Stimulated activated CD8-positive, alpha-beta memory T cell treated with anti-CD3 and anti-CD28 coated beads, Interleukin-15, amount 100 ng/mL, for 4 hours (primary cell): Measurements from ENCODE around the gene NHP2.
"Not testable (repeated sequence)": the region's sequence is repeated elsewhere in the genome, so short reads cannot be mapped to it uniquely, and the experiment has no call there.

Experiments
- DNase-seq, 2 donors: peaks; one replicate each; pipeline ENCODE4 v3.0.0-alpha.2; 2020; ENCODE audit warnings: low read depth in 2 of 2

NHP2 gene

DNA sequence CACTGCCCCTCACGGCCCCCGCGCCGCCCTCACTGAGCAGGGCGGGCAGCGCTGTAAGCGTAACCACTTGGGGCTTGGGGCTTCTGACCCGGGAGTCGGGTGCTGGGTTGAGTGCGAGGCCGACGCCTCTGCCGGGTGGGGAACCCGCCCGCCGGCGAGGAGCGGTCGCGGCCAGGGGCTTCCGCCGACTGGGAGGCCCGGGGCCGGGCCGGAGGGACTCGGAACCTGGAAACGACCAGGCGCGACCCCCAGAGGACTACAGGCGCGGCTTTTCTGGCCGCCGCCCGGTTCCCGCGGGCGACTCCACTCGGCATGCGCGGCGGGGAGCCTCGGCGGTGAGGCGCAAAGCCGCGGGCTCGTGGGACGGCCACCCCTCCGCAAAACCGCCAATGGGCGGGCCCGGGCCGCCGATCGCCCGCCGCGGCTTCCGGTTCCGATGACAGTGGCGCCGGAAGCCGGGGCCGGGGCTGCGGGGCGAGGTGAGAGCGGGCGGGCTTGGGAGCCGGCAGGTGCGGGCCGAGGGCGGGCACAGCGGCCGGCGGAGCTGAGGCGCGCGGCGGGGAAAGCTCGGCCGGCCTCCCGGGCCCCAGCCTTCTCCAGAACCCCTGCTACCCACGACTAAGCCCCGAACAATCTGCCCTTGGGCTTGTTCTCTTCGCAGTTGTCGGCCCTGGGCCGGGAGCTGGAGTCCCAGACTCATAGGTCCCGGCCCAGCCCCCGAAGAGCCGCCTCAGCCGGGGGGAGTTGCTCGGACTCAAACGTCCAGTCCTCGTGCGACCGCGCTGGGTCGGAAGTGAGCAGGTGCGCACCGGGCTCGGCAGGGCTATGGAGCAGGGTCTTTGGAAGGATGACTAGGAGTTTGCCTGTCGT is 22.9 kb downstream of the NHP2 start, which contains the start of gene RMND5B:
TSS of gene RMND5B (plus strand) at position 439 of the 870 bp plus-strand sequence. CDS start 7,106 bp downstream, outside the sequence.
- DNase-seq: peak; percentile 50 to 62

DNA sequence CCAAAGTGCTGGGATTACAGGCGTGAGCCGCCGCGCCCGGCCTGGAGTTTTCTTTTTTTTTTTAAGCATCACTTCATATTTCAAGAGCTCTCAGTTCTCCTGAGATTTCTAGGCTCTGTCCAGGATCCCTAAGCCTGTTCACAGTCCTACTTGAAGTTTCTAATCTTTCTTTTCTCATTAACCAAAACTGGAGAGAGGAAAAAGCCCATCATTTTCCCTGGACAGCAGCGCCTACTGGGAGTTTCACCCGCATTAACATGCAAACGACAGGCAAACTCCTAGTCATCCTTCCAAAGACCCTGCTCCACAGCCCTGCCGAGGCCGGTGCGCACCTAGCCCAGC is 23.5 kb downstream of the NHP2 start:
- not testable (repeated sequence) for DNase-seq

DNA sequence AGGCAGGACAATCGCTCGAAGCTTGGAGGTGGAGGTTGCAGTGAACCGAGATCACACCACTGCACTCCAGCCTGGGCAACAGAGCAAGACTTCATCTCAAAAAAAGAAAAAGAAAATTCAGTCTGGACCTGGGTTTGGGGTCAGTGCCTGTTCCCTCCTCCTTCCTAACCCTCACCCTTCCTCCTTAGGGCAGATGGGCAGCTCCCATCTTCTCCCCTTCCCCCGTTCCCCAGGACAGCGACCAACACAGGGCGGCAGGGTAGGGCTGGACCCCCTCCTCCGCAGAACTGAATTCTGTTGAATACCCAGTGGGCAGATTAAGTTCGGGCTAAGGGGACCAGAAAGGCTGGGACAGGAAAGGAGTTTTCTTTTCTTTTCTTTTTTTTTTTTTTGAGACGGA is 24.4 kb downstream of the NHP2 start:
- DNase-seq: no peak

DNA sequence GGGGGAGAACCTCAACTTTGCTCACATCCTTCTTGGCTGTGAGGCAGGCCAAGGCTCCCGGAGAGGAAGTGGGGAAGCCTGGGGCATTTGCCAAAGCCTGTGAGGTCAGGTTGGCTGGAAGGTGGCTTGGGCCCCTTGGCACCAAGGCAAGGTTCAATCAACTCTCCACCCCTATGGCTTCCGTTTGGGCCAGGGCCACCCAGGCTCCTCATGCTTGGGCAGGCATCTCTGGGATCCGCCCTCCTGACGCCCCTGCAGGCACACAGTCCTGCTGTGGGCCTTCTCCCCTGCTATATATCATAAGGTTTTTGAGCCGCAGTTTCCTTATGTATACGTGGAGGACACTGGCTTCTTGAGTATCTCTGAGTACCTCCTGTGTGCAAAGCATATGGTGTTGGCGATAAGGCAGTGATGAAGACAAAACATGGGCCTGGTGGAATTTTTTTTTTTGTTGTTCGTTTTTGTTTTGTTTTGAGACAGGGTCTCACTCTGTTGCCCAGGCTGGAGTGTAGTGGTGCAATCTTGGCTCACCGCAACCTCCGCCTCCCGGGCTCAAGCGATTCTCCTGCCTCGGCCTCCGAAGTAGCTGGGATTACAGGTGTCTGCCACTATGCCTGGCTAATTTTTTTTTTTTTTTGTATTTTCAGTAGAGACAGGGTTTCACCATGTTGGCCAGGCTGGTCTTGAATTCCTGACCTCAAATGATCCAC is 26.2 kb downstream of the NHP2 start:
- not testable (repeated sequence) for DNase-seq

DNA sequence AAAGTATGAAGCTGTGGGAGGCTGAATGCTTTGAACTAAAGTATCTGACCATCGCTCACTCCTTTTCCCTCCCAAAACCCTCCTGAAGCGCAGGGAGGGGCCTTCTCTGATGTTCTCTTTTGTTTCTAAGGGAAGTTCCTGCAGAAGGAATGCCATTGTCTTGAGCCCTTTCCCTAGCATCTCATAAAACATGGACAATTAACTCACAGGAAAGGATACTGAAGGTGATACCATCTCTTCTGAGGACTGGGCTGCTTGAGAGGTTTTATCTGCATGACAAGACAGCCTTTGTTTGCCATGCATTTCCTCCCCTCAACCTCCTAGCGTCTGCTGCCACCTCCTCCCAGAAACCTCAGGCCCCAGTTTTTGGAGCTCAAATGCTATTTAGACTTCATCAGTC is 27.1 kb downstream of the NHP2 start:
- no peak for DNase-seq

DNA sequence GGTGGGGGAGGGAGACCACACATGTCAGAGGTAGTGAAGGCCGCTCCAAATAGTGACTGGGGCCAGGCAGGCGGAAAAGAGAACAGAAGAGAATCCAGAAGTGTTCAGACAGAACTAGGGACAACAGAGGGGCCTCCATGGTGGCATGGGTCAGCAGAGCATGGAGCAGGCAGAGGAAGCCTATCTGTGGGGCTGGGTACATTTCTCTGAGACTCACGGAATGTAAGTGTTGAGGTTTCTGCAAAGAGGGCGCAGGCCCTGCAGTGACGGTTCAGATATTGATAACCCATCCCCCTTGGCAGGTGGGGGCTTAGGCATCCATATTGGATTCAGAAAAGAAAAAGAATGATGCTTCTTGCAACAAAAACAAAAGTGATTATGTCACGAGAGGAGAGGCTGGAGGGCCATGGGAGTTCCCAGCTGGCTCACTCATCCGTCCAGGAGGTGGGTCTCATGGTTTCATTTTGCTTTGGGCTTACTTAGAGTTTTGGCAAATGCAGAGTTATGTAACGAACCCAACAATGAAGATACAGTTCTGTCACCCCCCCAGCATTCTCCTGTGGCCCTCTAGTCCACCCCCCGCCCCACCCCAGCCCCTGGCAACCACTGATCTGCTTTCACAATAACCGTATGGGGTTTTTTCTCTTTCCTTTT is 28.3 kb downstream of the NHP2 start:
- DNase-seq: no peak

DNA sequence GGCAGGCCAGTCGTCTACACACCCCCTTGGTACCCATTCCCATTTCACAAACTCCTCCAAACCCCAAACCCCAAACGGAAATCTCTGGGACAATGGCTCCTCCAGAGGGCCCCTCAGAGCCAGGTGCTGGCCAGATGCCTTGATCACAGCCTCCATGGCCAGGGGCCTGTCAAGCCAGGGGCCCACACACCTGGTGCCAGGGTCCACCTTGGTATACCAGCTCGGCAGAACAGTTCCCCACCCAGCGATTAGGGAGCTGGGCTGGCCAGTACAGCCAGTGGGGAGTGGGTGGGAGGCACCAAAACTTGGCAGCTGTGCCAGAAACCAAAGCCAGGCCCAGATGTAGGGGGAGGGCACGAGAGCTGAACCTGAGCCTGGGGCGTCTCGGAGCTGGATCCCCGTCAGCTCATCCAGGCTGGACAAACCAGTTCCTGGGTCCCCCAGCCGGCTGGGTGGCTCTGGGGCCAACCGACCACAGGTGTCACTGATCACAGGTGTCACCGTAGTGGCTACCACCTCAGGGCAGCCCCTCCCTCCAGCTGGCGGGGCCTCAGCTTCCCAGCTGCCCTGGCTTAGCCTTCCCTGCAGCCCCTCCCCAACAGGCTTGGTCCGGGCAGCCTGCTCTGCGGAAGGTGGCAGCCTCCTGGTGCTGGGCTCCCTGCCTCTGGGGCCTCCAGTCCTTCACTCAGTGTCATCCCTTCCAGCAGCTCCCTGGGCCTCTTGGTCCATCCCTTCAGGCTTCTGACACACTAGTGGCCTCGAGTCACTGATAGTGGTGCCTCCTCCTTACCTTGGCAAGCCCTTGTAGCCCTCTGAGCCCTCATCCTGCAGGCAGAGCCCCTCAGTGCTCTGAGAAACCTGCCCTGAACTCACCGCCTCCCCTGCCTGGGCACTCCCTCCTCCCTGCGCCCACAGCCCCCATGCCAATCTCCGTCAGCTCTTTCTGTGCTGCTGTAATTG is 29.4 kb downstream of the NHP2 start:
- DNase-seq: no peak

DNA sequence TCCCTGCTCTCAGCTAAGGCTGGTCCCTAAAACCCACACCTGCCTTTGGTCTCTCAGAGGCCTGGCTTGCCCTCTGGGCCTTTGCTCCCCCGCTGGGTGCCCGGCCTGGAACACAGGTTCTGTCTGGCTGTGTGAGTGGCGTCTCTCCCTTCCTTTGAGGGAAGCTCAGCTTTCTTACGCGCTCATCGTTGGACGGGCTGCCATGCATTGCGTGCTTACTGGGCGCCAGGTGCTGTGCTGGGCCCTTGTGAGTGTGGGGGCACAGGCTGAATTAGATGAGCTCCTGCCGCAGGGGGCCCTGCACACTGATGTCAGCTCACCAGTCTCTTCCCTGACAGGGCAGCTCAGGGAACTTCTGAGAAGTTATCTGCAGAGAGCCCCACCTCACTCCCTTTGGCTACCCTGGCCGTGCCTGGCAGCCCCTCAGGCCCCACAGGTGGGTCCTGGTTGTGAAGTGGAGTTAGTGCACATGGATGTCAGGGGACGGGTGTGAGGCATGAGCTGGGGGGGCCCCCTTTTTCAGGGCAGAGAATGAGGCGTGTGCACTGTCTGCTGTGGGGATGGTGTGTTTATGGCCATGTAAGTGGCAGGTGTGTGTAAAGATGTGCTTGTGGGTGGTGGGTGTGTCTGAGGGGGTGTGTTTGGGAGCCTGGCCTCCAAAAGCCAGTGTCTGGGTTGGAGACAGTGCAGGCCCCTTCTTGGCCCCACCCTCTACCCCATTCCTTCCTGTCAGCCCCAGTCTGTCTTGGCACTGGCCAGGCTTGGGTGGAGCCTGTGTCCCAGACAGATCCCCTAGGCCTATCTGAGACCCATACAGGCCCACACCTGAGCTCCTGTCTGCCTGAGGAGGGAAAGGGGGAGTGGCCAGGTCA is 30.4 kb downstream of the NHP2 start:
- no peak for DNase-seq

DNA sequence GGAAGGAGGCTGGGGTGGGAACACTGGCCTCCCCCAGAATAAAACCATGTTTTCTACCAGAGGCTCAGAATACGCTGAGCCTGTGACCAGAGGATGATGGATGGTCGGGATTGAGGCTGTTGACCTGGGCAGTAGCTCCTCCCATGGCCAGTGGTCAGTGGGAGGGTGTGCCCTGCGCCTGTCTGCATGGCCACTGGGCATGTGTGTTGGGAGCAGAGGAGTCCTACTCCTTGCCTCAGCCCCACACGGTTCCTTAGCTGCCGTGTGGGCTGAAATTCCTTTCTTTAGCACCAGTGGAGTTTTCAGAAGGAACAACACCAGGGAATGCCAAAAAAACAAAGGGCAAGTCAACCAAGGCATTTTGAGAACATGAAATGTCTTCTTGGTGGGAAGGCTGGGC is 31.3 kb downstream of the NHP2 start:
- DNase-seq: no peak

DNA sequence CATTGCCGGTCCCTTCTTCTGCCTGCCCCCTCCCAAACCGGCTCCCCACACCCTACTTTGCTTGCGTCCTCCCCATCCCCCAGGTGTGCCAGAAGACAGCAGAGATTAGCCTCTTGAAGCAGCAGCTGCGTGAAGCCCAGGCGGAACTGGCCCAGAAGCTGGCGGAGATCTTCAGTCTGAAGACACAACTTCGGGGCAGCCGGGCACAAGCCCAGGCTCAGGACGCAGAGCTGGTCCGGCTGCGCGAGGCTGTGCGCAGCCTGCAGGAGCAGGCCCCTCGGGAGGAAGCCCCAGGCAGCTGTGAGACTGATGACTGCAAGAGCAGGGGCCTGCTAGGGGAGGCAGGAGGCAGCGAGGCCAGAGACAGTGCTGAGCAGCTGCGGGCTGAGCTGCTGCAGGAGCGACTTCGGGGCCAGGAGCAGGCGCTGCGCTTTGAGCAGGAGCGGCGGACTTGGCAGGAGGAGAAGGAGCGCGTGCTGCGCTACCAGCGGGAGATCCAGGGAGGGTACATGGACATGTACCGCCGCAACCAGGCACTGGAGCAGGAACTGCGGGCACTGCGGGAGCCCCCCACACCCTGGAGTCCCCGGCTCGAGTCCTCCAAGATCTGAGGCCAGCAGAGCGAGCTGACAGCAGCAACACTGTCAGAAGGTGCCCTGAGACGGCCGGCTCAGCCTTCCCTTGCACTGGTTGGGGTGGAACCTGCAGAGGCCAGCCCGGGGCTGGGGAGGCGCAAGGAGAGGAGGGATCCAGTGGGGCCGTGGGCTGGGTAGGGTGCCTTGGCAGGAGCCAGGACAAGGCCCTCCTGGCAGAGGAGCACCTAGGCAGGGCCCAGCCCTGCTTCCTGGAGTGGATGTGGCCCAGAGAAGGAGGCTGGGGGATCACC is 32.1 kb downstream of the NHP2 start:
- DNase-seq: no peak

DNA sequence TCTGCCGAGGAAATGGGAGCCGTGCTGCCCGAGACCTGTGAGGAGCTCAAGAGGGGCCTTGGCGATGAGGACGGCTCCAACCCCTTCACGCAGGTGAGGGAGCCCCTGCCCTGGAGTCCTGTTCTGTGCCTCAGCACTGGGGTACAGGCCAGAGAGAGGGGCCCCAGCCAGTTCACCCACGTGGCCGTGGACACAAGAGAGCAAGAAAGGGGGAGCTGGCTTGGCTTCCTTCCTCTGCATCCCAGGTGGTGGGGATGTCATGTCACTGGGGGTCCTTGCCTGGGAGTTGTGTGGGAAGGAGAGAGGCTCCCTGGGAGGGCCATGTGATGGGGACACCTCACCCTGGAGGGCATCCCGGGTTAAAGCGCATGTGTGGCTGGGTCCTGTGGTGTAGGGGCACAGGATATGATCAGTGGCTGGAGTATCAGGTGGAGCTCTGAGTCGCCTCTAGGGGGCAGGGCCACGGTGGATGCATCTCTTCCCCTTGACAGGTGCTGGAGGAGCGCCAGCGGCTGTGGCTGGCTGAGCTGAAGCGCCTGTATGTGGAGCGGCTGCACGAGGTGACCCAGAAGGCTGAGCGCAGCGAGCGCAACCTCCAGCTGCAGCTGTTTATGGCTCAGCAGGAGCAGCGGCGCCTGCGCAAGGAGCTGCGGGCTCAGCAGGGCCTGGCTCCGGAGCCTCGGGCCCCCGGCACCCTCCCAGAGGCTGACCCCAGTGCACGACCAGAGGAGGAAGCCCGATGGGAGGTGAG is 32.9 kb downstream of the NHP2 start:
- DNase-seq: peak; percentile 39 to 59

DNA sequence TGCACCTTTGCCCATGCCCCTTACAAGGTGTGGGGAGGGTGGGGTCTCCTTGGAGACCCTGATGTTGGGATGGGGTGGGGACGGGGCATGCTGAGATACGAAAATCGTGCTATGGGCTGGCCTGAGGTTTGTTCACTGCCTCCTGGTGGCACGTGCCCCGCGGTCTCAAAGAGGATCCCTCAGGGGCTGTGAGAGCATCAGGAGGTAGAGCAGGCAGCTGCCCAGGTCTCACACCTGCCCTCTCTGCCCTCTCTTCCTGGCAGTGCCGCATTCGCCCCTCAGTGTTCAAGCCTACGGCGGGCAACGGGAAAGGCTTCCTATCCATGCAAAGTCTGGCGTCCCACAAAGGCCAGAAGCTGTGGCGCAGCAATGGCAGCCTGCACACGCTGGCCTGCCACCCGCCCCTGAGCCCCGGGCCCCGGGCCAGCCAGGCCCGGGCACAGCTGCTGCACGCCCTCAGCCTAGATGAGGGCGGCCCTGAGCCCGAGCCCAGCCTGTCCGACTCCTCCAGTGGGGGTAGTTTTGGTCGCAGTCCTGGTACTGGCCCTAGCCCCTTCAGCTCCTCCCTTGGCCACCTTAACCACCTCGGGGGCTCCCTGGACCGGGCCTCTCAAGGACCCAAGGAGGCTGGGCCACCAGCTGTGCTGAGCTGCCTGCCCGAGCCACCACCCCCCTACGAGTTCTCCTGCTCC is 33.6 kb downstream of the NHP2 start:
- DNase-seq: no peak

DNA sequence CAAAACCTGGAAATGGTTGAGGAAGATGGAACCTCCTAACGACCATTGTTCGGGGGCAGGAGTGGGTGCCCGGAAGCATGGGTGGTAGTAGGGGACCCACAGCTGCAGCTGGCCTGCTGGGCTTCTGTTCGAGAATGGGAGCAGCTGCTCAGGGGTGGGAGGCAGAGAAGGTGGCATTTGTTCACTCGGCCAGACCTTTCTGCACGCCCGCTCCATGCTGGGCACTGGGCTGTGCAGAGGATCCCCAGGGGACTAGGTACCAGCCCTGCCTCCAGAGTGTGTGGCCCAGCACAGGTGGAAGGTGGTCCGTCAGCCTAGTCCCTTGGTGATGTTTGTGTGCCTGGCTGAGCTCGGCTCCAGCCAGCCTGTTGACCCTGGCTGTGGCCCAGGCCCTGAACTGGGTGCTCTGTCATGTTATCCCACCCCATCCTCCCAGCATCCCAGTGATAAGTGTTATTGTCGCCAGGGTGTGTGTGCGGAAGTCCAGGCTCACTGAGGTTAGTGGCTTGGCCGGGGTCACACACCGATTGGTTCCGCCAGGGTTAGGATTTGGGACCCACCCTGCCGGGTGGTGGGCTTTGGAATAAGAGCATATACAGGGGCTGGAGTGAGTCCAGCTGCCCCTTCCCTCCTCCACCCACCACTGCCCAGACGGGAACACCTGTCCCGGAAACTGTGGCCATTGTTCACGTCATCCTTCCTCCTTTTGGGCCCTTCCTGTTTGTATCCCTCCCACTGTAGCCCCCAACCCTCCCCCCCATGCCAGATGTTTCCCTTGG is 35.6 kb downstream of the NHP2 start:
- DNase-seq: no peak

DNA sequence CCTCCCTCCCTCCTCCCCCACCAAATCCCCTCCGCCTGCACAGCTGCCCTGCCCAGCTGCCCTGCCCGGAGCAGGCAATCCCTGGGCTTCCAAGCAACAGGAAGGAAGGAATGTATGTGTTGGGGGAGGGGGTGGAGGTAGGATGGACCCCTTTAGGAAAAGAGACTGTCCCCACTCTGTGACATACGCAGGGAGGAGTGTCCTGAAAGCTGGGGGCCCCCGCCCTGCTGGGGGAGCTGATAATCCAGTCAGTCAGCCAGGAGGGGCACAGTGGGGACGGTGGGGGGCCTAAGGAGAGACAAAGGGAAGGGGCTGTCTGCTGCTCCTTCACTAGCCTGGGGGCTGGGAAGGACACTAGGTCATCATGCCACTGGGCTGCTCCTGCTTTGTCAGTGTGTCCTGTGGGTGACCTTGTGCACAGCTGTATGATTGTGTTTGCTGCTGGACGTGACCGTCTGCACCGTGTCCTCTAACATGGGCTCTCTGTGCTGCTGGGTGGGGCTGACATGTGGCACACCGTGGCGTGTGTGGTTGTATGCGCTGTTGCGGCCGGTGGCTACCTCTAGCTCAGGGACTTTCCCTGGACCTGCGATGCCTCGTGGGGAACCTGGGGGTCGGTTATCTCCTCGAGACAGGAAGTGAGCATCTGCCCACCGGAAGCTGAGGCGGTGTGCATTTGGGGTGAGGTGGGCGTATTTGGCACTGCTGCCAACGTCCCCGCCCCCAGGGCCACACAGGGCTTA is 37.4 kb downstream of the NHP2 start:
- peak; percentile 74 to 79 for DNase-seq

DNA sequence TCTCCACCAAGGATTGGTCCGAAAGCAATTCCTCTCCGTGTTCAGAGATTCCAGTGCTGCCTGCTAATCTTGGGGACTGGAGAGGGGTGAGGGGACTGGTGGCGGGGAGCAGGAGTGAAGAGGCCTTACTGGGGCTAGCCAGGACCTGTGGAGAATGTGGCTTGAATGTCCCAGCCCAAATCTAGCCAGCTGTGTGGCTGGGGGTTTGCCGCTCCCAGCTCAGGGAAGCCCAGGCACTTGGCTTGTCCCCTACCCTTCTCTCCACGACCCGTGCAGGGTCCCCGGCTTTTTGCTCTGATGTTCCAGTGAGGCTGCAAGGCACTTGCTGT is 37.9 kb downstream of the NHP2 start:
- DNase-seq: no peak

DNA sequence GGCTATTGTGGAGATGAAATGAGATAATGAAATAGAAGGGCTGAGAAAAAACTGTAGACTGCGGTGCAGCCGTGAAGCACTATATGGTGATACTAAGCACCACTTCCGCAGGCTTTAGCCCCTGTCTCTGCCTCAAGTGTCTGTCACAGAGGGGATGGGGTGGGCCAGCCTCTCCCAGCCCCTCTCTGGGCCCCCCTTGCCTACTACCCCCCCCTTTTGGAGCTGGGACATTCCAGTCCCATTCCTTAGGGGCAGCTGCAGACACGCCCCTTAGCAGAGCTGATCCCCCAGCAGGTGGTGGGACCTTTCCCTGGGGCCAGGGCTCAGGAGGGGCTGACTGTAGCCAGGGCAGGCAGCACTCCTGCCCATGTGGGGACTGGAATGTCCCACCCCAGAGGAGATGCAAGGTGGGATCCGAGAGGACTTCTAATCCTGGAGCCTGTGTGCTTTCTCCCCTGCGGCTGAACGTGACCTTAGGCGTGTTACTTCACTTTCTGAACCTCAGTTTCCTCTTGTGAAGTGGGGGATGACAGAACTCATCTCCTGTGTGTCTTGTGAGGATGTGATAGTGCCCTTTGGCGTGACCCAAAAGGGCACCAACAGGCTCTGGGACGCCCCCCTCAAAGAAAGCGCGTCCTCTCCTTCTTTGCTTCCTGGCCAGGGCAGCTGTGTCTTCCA is 38.4 kb downstream of the NHP2 start:
- no peak for DNase-seq
